HPDE6-E6E7 (cell line): ENCODE measurements around the gene NHLH2.

Experiments used
- DNase-seq: peaks from one replicate; pipeline ENCODE4 v3.0.0; 2011; ENCODE audit warnings: missing footprints; ENCODE audit errors: extremely low spot score

The NHLH2 gene

DNA sequence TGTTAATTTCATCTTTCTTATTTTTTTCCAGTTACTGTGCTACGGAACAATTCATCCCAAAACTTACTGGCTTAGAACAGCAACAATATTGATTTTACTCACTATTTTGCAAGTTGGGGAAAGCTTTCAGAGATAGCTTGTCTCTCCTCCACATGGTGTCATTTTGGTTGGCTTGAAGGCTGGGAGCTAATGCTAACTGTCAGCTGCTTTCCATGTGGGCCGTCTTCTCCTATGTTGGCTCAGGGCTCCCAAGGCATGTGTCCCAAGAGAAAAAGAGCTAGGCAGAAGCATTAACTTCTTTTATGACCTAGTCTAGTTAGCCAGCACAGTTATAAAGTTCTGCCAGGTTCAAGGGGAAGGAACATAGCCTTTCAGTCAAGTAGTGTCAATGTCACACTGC is 38.5 kb downstream of the NHLH2 start:
- DNase-seq, result no peak

GRCh38 chr1:115797486-115797885 is 43.4 kb downstream of the NHLH2 start:
- DNase-seq, result no peak

- no peak for DNase-seq
These were observed 44.0 kb downstream of the NHLH2 start for GRCh38 chr1:115796897-115797296.

GRCh38 chr1:115796036-115796435 is 44.9 kb downstream of the NHLH2 start:
- DNase-seq, result no peak

- no peak for DNase-seq
These were observed 45.8 kb downstream of the NHLH2 start for GRCh38 chr1:115794976-115795639.

DNA sequence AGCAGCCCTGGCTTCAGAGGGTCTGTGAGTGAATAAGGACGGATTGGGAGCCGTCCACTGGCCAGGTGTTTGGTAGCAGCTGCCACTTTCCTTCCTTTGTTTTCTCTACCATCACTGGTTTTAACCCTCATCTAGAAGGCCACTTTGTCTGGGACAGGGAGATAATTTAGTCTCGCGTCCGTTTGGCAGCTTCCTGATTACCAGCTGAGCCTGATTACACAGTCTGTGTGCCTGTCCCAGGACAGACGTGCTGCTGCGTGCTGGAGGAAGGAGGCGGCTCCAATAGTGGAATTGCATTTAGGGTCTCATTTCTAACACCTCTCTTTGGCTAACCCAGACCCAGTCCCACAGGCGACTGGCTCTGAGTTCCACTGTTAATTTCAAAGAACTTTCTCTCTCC is 47.8 kb downstream of the NHLH2 start:
- DNase-seq, result no peak

DNA sequence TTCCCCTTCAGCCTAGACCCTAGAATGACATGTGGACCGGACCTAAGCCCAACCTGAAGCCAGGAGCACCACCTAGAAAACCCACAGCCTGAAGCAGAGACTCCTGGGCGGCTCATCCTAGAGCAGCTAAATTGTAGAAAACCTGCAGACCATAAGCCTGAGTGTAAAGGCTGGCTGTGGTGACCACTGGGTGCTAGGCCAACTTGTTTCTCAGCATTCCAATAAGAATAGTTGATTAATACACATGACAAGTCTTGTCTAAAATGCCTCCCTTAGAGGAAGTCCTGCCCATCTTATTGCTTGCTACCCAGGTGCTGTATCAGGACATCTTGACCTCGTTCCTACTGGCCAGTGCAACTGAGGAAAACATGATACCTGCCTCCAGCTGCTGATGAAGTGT is 49.1 kb downstream of the NHLH2 start:
- no peak for DNase-seq

GRCh38 chr1:115790846-115791245 is 50.1 kb downstream of the NHLH2 start:
- no peak for DNase-seq

DNA sequence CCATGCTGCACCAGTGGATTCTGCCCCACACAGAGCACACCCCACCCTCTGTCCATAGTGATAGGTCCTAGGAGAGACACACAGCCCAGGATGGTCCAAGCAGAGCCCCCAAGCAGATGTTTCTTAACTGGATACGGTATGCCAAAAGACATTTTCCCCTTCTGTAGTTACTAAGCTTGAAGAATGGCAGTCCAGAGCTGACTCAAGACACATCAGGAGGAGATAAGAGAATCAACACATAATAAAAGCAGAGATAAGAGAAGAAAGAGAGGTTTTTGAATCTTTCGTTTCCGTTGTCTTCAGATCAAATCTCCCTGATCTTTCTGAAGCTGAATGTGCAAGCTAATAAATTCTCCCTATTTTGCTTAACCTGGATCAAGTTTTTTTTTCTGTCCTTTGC is 50.6 kb downstream of the NHLH2 start:
- DNase-seq, result no peak
